GM18498 (cell line): Measurements from ENCODE around the gene ERBB4.
A peak's percentile ranks its signal among the peaks of the same experiment; 100 is the strongest.

Source experiments
- ATAC-seq: cut with Tn5 transposase; IDR thresholded peaks from one replicate; pipeline ENCODE4 v1.9.1; 2021; ENCODE audit warnings: mild to moderate bottlenecking, moderate library complexity; ENCODE audit not compliant: unreplicated experiment

Gene ERBB4

GRCh38 chr2:211948932-211949331 lies 589.7 kb downstream of the ERBB4 start:
- ATAC-seq: no peak

GRCh38 chr2:211946960-211947359 lies 591.6 kb downstream of the ERBB4 start:
- no peak for ATAC-seq

- ATAC-seq: peak; percentile 73
These were observed 594.0 kb downstream of the ERBB4 start for GRCh38 chr2:211944572-211944971.

GRCh38 chr2:211942153-211942552 lies 596.4 kb downstream of the ERBB4 start:
- no peak for ATAC-seq

GRCh38 chr2:211941216-211941747 lies 597.3 kb downstream of the ERBB4 start:
- ATAC-seq: no peak

GRCh38 chr2:211939177-211939576 lies 599.4 kb downstream of the ERBB4 start:
- no peak for ATAC-seq

- no peak for ATAC-seq
These were observed 603.8 kb downstream of the ERBB4 start for GRCh38 chr2:211934811-211935210.

- ATAC-seq: no peak
These were observed 607.3 kb downstream of the ERBB4 start for GRCh38 chr2:211931314-211931713.

- peak; percentile 90 for ATAC-seq
These were observed 608.3 kb downstream of the ERBB4 start for GRCh38 chr2:211930331-211930730.

- ATAC-seq: no peak
These were observed 610.4 kb downstream of the ERBB4 start for GRCh38 chr2:211928201-211928600.

- ATAC-seq: no peak
These were observed 615.6 kb downstream of the ERBB4 start for GRCh38 chr2:211923019-211923418.

GRCh38 chr2:211903961-211904360 lies 634.6 kb downstream of the ERBB4 start:
- ATAC-seq: no peak

GRCh38 chr2:211901226-211901846 lies 637.3 kb downstream of the ERBB4 start:
- no peak for ATAC-seq

- no peak for ATAC-seq
These were observed 638.1 kb downstream of the ERBB4 start for GRCh38 chr2:211900518-211900917.

- no peak for ATAC-seq
These were observed 638.6 kb downstream of the ERBB4 start for GRCh38 chr2:211900000-211900399.

- ATAC-seq: no peak
These were observed 639.9 kb downstream of the ERBB4 start for GRCh38 chr2:211898702-211899101.

- ATAC-seq: no peak
These were observed 657.2 kb downstream of the ERBB4 start for GRCh38 chr2:211881449-211881848.

GRCh38 chr2:211879323-211879722 lies 659.3 kb downstream of the ERBB4 start:
- no peak for ATAC-seq

GRCh38 chr2:211877061-211877460 lies 661.5 kb downstream of the ERBB4 start:
- no peak for ATAC-seq

- ATAC-seq: no peak
These were observed 663.1 kb downstream of the ERBB4 start for GRCh38 chr2:211875488-211875887.

GRCh38 chr2:211868996-211869533 lies 669.5 kb downstream of the ERBB4 start:
- ATAC-seq: no peak

- peak; percentile 88 for ATAC-seq
These were observed 670.7 kb downstream of the ERBB4 start for GRCh38 chr2:211867845-211868451.
